ENCODE data around the gene UMOD. TPM values are rescaled to one million over a fixed set of nuclear protein-coding genes. Genes with fewer than 3 reads are reported as not detected.

Gene UMOD
- total RNA-seq, 6 donors from 2014 or later = not detected

DNA sequence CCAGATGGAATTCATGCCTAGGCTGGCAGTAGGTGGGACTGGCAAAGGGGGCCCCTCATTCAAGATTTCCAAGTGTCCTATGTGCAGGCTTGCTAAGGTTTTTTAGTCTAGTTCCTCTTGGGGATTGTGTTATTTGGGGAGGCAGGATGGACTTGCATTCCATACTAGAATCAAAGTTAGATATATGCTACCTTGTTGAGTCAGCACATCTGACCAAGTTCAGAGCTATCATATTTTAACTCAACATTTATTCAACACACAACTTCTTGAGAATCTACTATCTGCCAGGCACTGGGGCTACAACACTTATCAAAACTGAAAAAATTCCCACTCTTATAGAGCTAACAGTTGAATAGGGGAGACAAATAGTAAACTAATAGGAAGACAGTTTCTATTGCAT lies 31.9 kb downstream of the UMOD start:
- H3K36me3 ChIP-seq = no peaks in the 10 kb centered on the region
- H3K9me3 ChIP-seq = no peaks in the 10 kb centered on the region
- H3K27me3 ChIP-seq = no peaks in the 10 kb centered on the region
- DNase-seq (no peak), ATAC-seq (ENCODE audit: low FRiP score in 2 of 2) (no peak)
- no peak for TF ChIP-seq POLR2AphosphoS5 (IDR thresholded peaks at IDR 0.05)
- H3K4me3 ChIP-seq = no peak overlapping the region
- no peak overlapping the region for H3K27ac ChIP-seq
- H3K4me1 ChIP-seq = no peaks in the 10 kb centered on the region

DNA sequence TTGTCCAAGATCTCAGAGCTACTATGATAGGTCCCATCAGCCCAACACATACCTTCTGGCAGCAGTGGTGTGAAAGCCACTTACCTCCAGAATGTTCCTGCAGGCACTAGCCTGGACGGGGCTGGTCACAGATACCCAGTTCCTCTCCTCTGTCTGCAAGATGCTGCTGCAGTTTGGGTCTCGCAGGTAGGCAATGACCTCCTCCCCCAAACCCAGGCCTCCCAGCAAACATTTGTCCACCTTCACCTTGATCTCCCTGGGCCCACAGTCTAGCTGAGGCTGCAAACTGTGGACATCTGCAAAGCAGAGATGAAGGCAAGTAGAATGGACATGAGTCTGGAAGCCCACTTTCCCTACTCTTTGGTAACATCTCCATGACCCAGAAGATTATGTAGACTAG lies 32.3 kb downstream of the UMOD start:
- ATAC-seq (ENCODE audit: low FRiP score in 2 of 2) (no peak), DNase-seq (no peak)
- Histone ChIP-seq H3K27ac (no peak overlapping the region), H3K9me3 (no peaks in the 10 kb centered on the region), H3K36me3 (no peaks in the 10 kb centered on the region), H3K27me3 (no peaks in the 10 kb centered on the region), H3K4me1 (no peaks in the 10 kb centered on the region), H3K4me3 (no peak overlapping the region)
- 73 to 100% methylated on average over 2 of the region's 2 CpGs for WGBS, 2 donors
- no peak for TF ChIP-seq POLR2AphosphoS5 (IDR thresholded peaks at IDR 0.05)
- TF ChIP-seq, protein P1, sequence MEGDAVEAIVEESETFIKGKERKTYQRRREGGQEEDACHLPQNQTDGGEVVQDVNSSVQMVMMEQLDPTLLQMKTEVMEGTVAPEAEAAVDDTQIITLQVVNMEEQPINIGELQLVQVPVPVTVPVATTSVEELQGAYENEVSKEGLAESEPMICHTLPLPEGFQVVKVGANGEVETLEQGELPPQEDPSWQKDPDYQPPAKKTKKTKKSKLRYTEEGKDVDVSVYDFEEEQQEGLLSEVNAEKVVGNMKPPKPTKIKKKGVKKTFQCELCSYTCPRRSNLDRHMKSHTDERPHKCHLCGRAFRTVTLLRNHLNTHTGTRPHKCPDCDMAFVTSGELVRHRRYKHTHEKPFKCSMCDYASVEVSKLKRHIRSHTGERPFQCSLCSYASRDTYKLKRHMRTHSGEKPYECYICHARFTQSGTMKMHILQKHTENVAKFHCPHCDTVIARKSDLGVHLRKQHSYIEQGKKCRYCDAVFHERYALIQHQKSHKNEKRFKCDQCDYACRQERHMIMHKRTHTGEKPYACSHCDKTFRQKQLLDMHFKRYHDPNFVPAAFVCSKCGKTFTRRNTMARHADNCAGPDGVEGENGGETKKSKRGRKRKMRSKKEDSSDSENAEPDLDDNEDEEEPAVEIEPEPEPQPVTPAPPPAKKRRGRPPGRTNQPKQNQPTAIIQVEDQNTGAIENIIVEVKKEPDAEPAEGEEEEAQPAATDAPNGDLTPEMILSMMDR (IDR thresholded peaks at IDR 0.05) = no peak
- TF ChIP-seq EP300 (IDR thresholded peaks at IDR 0.05) = no peak
- no peak for TF ChIP-seq POLR2A (IDR thresholded peaks at IDR 0.05)

DNA sequence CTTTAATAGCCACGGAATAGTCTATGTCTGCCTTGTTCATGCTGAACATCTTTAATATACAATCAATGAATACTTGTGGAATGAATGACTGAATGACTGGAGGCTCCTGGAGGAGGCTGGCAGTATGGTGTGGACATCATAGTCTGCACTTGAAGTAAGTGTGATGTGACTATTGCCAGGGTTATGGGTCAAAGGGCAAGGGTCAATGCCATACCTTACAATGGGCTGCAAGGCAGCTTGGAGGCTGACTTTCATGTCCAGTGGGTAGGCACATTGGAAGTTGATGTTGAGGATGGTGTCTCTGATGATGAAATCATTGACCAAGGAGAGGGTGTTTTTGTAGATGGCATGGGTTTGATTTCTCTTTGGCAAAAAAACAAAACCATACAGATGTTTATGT lies 33.1 kb downstream of the UMOD start:
- ATAC-seq (ENCODE audit: low FRiP score in 2 of 2) = no peak
- H3K27me3 ChIP-seq = no peaks in the 10 kb centered on the region
- TF ChIP-seq POLR2A (IDR thresholded peaks at IDR 0.05) (no peak), EP300 (IDR thresholded peaks at IDR 0.05) (no peak), POLR2AphosphoS5 (IDR thresholded peaks at IDR 0.05) (no peak)
- TF ChIP-seq, protein P1 (IDR thresholded peaks at IDR 0.05) = no peak
- H3K9me3 ChIP-seq = no peaks in the 10 kb centered on the region
- no peak overlapping the region for H3K27ac ChIP-seq
- WGBS, 2 donors = 72 to 75% methylated on average over 1 of the region's 1 CpG
- no peaks in the 10 kb centered on the region for H3K36me3 ChIP-seq
- no peak overlapping the region for H3K4me3 ChIP-seq
- DNase-seq = no peak
- H3K4me1 ChIP-seq = no peaks in the 10 kb centered on the region

DNA sequence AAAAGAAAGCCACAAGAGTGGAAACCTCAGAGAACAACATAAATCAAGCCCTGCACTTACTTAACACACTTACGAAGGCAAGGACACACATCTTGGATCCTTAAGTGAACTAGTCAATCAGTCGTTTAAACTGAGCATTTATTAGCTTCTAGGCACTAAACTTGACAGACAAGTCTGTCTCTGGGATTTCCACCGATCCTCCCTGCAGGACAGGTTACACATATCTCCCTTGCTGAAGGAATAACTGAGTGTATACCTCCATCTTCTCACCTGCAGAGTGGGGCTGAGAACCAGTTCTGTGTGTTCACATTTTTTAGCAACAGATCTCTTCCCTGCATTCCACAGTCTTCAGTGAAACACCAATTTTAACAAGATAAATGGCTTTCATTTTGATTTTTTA lies 34.1 kb downstream of the UMOD start:
- no peaks in the 10 kb centered on the region for H3K9me3 ChIP-seq
- H3K27me3 ChIP-seq = no peaks in the 10 kb centered on the region
- ATAC-seq (ENCODE audit: low FRiP score in 2 of 2) (no peak), DNase-seq (no peak)
- no peak overlapping the region for H3K4me3 ChIP-seq
- no peaks in the 10 kb centered on the region for H3K4me1 ChIP-seq
- no peak overlapping the region for H3K27ac ChIP-seq
- 68 to 74% methylated on average over 3 of the region's 3 CpGs for WGBS, 2 donors
- no peaks in the 10 kb centered on the region for H3K36me3 ChIP-seq
- TF ChIP-seq, protein P1 (IDR thresholded peaks at IDR 0.05) = no peak
- TF ChIP-seq POLR2A (IDR thresholded peaks at IDR 0.05) = no peak
- TF ChIP-seq EP300 (IDR thresholded peaks at IDR 0.05) = no peak
- TF ChIP-seq POLR2AphosphoS5 (IDR thresholded peaks at IDR 0.05) = no peak

DNA sequence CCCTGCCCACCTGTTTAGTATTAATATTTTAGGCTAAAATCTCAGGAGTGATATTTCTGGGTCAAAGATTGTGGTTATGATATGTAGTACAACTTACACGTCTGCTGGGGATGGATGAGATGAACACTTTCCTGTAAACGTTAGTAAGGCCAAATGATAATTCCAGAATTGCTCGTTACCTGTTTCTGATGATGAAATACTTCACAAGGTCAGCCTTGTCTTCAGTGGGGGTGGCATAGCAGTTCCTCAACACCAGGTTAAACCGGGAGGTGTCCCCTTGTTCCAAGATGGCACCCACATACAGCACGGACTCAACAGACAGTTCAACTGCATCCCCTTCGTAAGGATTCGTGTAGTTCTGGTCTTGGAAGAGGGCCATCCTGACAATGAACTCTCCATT lies 34.5 kb downstream of the UMOD start:
- Histone ChIP-seq H3K4me3 (no peak overlapping the region), H3K36me3 (no peaks in the 10 kb centered on the region), H3K9me3 (no peaks in the 10 kb centered on the region), H3K27ac (no peak overlapping the region), H3K27me3 (no peaks in the 10 kb centered on the region), H3K4me1 (no peaks in the 10 kb centered on the region)
- 72 to 82% methylated on average over 7 of the region's 7 CpGs for WGBS, 2 donors
- DNase-seq (no peak), ATAC-seq (ENCODE audit: low FRiP score in 2 of 2) (no peak)
- no peak for TF ChIP-seq EP300 (IDR thresholded peaks at IDR 0.05)
- TF ChIP-seq, protein P1 (IDR thresholded peaks at IDR 0.05) = no peak
- TF ChIP-seq POLR2AphosphoS5 (IDR thresholded peaks at IDR 0.05) = no peak
- TF ChIP-seq POLR2A (IDR thresholded peaks at IDR 0.05) = no peak

All from upper lobe of left lung (tissue), 6 donors.